ENCODE data around the gene ANGPTL3. TPM values are rescaled to one million over a fixed set of nuclear protein-coding genes. Genes with fewer than 3 reads are reported as not detected.

Gene ANGPTL3
- total and polyA plus RNA-seq, 10 of the 15 experiments (the other 5 are each of a cell fraction or from before 2014, with no cell fraction given), result 0.05 to 0.15 (median 0.07) TPM; not detected in 7

GRCh38 chr1:62599044-62599443 lies 1.7 kb downstream of the ANGPTL3 start:
- ChIA-PET POLR2A (interaction anchor here (0.6 kb wide), 1 partner anchor 20 kb away, joined by 6 read pairs; no protein-coding TSS in a partner anchor), CTCF (interaction anchor here (0.6 to 1.5 kb wide), 4 partner anchors 10 to 147 kb away, joined by 3 to 4 read pairs (median 4); no protein-coding TSS in a partner anchor), RAD21 (ENCODE audit: unreplicated experiment) (interaction anchor here (1.5 to 1.6 kb wide), 2 partner anchors 11 to 15 kb away, joined by 5 read pairs; no protein-coding TSS in a partner anchor), SMC1A (ENCODE audit: uncharacterized antibody, unreplicated experiment) (interaction anchor here (0.9 to 1.8 kb wide), 4 partner anchors 14 to 147 kb away, joined by 3 to 9 read pairs (median 3); no protein-coding TSS in a partner anchor)
- H3K79me2 ChIP-seq (ENCODE audit: control insufficient read depth, insufficient read depth, low read length), result no peaks in the 10 kb centered on the region
- no peak overlapping the region for H3K4me3 ChIP-seq
- no peaks in the 10 kb centered on the region for H3K36me3 ChIP-seq (ENCODE audit: control insufficient read depth in 2 of 2, insufficient read depth in 2 of 2, low read length in 1 of 2)
- FAIRE-seq (no peak), DNase-seq (ENCODE audit: low read depth, low spot score) (no peak), ATAC-seq (peak; percentile 78)
- H3K9me3 ChIP-seq (replicated peaks; ENCODE audit: control insufficient read depth, insufficient read depth, low read length), result no peaks in the 10 kb centered on the region
- no peak overlapping the region for H3K9ac ChIP-seq (ENCODE audit: control insufficient read depth, insufficient read depth, low read length)
- H3K4me2 ChIP-seq (ENCODE audit: control insufficient read depth, insufficient read depth), result no peak overlapping the region
- BruUV-seq (replicated peaks), result TSS peak; percentile 24
- in situ Hi-C loops (cut with MboI), result no loop called here
- no peak overlapping the region for H3K27ac ChIP-seq (ENCODE audit: control insufficient read depth, insufficient read depth)
- no peaks in the 10 kb centered on the region for H4K20me1 ChIP-seq (ENCODE audit: control insufficient read depth, insufficient read depth)
- WGBS (ENCODE audit: insufficient coverage, insufficient replicate concordance, low lambda C conversion rate, missing lambda C conversion rate), result 69% methylated on average over 5 of the region's 5 CpGs
- H3K4me1 ChIP-seq (ENCODE audit: control insufficient read depth, insufficient read depth, low read length), result no peaks in the 10 kb centered on the region
- TF ChIP-seq CREM (IDR thresholded peaks at IDR 0.05; ENCODE audit: low read depth) (0 out of 2 replicates have a peak, but pooled peaks have one; percentile 22), USF1 (IDR thresholded peaks at IDR 0.05; ENCODE audit: borderline replicate concordance, extremely low read length, insufficient read depth, low read depth, low read length) (no peak), JUNB (IDR thresholded peaks at IDR 0.05) (peak; percentile 59), RUNX3 (IDR thresholded peaks at IDR 0.05; ENCODE audit: low read length) (peak; percentile 76)
- no peak overlapping the region for H2AFZ ChIP-seq (ENCODE audit: control insufficient read depth, low read depth, low read length)
- intact Hi-C loops (cut with micrococcal nuclease; ENCODE audit: unreplicated experiment), result no loop called here
- H3K27me3 ChIP-seq (replicated peaks in 1 of 2; ENCODE audit: control insufficient read depth in 2 of 2, insufficient read depth in 2 of 2, low read length in 1 of 2), result no peaks in the 10 kb centered on the region

- no peak for TF ChIP-seq TARDBP (IDR thresholded peaks at IDR 0.05; ENCODE audit: borderline replicate concordance)
- FAIRE-seq (no peak), DNase-seq (ENCODE audit: low read depth, low spot score) (no peak), ATAC-seq (no peak)
- Histone ChIP-seq H3K9me3 (replicated peaks; ENCODE audit: control insufficient read depth, insufficient read depth, low read length) (no peaks in the 10 kb centered on the region), H2AFZ (ENCODE audit: control insufficient read depth, low read depth, low read length) (no peak overlapping the region), H3K9ac (ENCODE audit: control insufficient read depth, insufficient read depth, low read length) (no peak overlapping the region), H3K4me1 (ENCODE audit: control insufficient read depth, insufficient read depth, low read length) (no peaks in the 10 kb centered on the region), H3K27me3 (replicated peaks in 1 of 2; ENCODE audit: control insufficient read depth in 2 of 2, insufficient read depth in 2 of 2, low read length in 1 of 2) (no peaks in the 10 kb centered on the region), H3K79me2 (ENCODE audit: control insufficient read depth, insufficient read depth, low read length) (no peaks in the 10 kb centered on the region), H3K4me3 (no peak overlapping the region), H3K4me2 (ENCODE audit: control insufficient read depth, insufficient read depth) (no peak overlapping the region), H3K27ac (ENCODE audit: control insufficient read depth, insufficient read depth) (no peak overlapping the region), H3K36me3 (ENCODE audit: control insufficient read depth in 2 of 2, insufficient read depth in 2 of 2, low read length in 1 of 2) (no peaks in the 10 kb centered on the region), H4K20me1 (ENCODE audit: control insufficient read depth, insufficient read depth) (no peaks in the 10 kb centered on the region)
- WGBS (ENCODE audit: insufficient coverage, insufficient replicate concordance, low lambda C conversion rate, missing lambda C conversion rate), result 72% methylated on average over 2 of the region's 2 CpGs
- ChIA-PET SMC1A (ENCODE audit: uncharacterized antibody, unreplicated experiment) (no interaction called here), POLR2A (no interaction called here), CTCF (no interaction called here), RAD21 (ENCODE audit: unreplicated experiment) (no interaction called here)
- intact Hi-C loops (cut with micrococcal nuclease; ENCODE audit: unreplicated experiment) (no loop called here), in situ Hi-C loops (cut with MboI) (no loop called here)
- no TSS peak for BruUV-seq (replicated peaks)
Measured at GRCh38 chr1:62601457-62601856, 4.1 kb downstream of the ANGPTL3 start.

All from GM12878 (cell line).